HG03442 (cell line): Measurements from ENCODE around the gene COL16A1.

Experiments
- ATAC-seq: cut with Tn5 transposase; IDR thresholded peaks from one replicate; pipeline ENCODE4 v1.9.1; 2021; ENCODE audit warnings: mild to moderate bottlenecking, moderate library complexity; ENCODE audit not compliant: unreplicated experiment

COL16A1 gene

GRCh38 chr1:31689379-31689778 is 14.4 kb downstream of the COL16A1 start:
- ATAC-seq: no peak

- ATAC-seq: no peak
Measured at GRCh38 chr1:31688233-31688918, 15.4 kb downstream of the COL16A1 start.

GRCh38 chr1:31687601-31688000 is 16.2 kb downstream of the COL16A1 start:
- ATAC-seq: no peak

- ATAC-seq: no peak
Measured at GRCh38 chr1:31685795-31686194, 18.0 kb downstream of the COL16A1 start.

- no peak for ATAC-seq
Measured at GRCh38 chr1:31683997-31684396, 19.8 kb downstream of the COL16A1 start.

GRCh38 chr1:31681415-31681814 is 22.4 kb downstream of the COL16A1 start:
- no peak for ATAC-seq

- ATAC-seq: no peak
Measured at GRCh38 chr1:31679676-31680230, 24.1 kb downstream of the COL16A1 start.

GRCh38 chr1:31679091-31679490 is 24.7 kb downstream of the COL16A1 start:
- no peak for ATAC-seq

GRCh38 chr1:31678681-31679080 is 25.1 kb downstream of the COL16A1 start:
- ATAC-seq: no peak

- no peak for ATAC-seq
Measured at GRCh38 chr1:31677949-31678348, 25.9 kb downstream of the COL16A1 start.

GRCh38 chr1:31677401-31677800 is 26.4 kb downstream of the COL16A1 start:
- no peak for ATAC-seq

- ATAC-seq: no peak
Measured at GRCh38 chr1:31675756-31676155, 28.1 kb downstream of the COL16A1 start.

GRCh38 chr1:31675161-31675560 is 28.7 kb downstream of the COL16A1 start:
- ATAC-seq: no peak

GRCh38 chr1:31674626-31675025 is 29.2 kb downstream of the COL16A1 start:
- ATAC-seq: no peak

- no peak for ATAC-seq
Measured at GRCh38 chr1:31673433-31673832, 30.4 kb downstream of the COL16A1 start.

- ATAC-seq: no peak
Measured at GRCh38 chr1:31672986-31673385, 30.8 kb downstream of the COL16A1 start.

GRCh38 chr1:31671561-31672201 is 32.1 kb downstream of the COL16A1 start:
- no peak for ATAC-seq

- ATAC-seq: no peak
Measured at GRCh38 chr1:31671147-31671546, 32.7 kb downstream of the COL16A1 start.

- no peak for ATAC-seq
Measured at GRCh38 chr1:31670593-31670964, 33.2 kb downstream of the COL16A1 start.

- ATAC-seq: no peak
Measured at GRCh38 chr1:31669786-31670592, 33.8 kb downstream of the COL16A1 start.

- ATAC-seq: no peak
Measured at GRCh38 chr1:31669433-31669785, 34.4 kb downstream of the COL16A1 start.
